GM12891 (cell line): ENCODE measurements around the gene ZNF467.

ENCODE experiments used
- POLR2A ChIP-seq: IDR thresholded peaks from 2 replicates; pipeline ENCODE4 v1.6.1; 2011; ENCODE audit warnings: low read depth, low read length, control low read depth
- POLR2AphosphoS5 ChIP-seq: IDR thresholded peaks from 2 replicates; pipeline ENCODE4 v1.6.1; 2011; ENCODE audit warnings: low read depth, low read length, control low read depth

DNA sequence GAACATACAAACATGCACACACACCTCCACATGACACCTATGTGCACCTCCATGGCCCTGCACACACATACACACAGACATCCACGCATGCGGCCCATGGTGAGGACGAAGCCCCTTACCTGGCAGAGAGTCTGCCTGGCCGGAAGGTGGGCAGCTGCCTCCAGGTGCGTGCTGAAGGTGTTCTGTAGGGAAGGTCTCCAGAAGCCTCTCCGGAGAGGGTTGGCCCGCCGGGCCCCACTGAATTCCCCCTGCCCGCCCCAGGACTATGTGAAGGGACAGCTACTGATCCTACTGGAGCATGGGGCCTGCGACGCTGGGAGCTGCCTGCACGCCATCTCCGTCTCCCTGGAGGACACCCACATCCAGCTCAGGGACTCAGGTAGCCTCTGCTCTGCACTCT is 8.5 kb upstream of the ZNF467 start:
- TF ChIP-seq POLR2AphosphoS5 (no peak), POLR2A (no peak)
